ENCODE results near the gene SORBS1. TPM values are rescaled to one million over a fixed set of nuclear protein-coding genes. Genes with fewer than 3 reads are reported as not detected.

The SORBS1 gene
- total and polyA plus RNA-seq, 4 donors: 33.2 to 71.3 (median 44.1) TPM

DNA sequence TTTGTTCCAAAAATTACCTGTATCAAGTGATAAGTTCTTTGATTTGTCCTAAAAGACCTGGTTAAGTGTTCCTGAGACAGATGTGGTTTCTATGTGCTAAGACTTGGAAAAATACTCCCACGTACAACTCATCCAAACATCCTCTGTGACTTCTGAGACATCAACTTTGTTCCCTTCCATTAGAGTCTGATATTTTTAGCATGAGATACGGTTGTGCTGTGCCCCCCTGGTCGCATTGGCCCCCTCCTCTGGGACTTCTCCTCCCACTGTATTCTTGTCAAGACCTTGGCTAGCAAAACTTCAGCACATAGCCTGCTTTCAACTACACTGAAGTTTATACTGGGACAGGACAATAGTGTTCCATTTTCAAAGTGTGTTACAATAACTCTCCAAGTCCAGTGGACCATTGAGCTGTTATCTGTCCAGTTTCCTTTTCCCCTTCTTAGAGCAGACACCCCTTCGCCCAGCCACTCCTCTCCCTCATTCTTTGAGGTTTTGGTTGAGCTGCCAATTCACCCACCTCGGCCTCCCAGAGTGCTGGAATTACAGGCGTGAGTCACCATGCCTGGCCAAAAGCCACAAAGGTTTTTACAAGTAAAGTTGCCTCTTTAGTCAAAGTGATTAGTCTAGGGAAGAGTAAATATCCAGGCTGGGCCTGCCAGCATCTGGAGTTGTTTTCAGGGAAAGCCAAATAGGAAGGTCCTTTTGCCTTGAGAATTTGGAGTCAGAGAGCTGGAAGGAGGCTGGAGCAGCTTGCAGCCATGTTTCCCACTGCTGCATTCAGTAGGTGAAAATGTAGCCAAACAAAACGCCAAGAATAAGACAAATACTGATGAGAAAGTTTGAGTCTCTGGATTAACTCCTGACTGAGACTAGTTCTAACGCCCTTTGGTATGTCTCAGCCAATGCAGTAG lies 252.5 kb downstream of the SORBS1 start:
- 58% methylated on average over 8 of the region's 8 CpGs for WGBS

GRCh38 chr10:95306851-95307250 lies 254.3 kb downstream of the SORBS1 start:
- Histone ChIP-seq H3K36me3 (ENCODE audit: control insufficient read depth in 4 of 4, insufficient read depth in 3 of 4, low read depth in 1 of 4, low read length in 3 of 4) (no peaks in the 10 kb centered on the region), H3K9ac (ENCODE audit: low read depth in 1 of 2, low read length in 2 of 2) (no peak overlapping the region), H3K4me3 (ENCODE audit: low read depth in 1 of 3, low read length in 3 of 3) (no peak overlapping the region), H3K27ac (ENCODE audit: low read depth in 1 of 2, low read length in 2 of 2) (no peak overlapping the region), H3K4me1 (ENCODE audit: control insufficient read depth in 4 of 4, insufficient read depth in 4 of 4, low read length in 3 of 4) (no peaks in the 10 kb centered on the region), H3K27me3 (ENCODE audit: control insufficient read depth in 4 of 4, insufficient read depth in 4 of 4, low read length in 3 of 4) (no peaks in the 10 kb centered on the region), H3K9me3 (ENCODE audit: control insufficient read depth in 4 of 4, low read length in 3 of 4) (no peaks in the 10 kb centered on the region)
- 69% methylated on average over 1 of the region's 1 CpG for WGBS
- no peak for TF ChIP-seq RAD21 (IDR thresholded peaks at IDR 0.05)
- TF ChIP-seq, protein P1, sequence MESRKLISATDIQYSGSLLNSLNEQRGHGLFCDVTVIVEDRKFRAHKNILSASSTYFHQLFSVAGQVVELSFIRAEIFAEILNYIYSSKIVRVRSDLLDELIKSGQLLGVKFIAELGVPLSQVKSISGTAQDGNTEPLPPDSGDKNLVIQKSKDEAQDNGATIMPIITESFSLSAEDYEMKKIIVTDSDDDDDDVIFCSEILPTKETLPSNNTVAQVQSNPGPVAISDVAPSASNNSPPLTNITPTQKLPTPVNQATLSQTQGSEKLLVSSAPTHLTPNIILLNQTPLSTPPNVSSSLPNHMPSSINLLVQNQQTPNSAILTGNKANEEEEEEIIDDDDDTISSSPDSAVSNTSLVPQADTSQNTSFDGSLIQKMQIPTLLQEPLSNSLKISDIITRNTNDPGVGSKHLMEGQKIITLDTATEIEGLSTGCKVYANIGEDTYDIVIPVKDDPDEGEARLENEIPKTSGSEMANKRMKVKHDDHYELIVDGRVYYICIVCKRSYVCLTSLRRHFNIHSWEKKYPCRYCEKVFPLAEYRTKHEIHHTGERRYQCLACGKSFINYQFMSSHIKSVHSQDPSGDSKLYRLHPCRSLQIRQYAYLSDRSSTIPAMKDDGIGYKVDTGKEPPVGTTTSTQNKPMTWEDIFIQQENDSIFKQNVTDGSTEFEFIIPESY (IDR thresholded peaks at IDR 0.05): no peak
- TF ChIP-seq NR2F2 (IDR thresholded peaks at IDR 0.05): no peak
- TF ChIP-seq HNF4A (conservative IDR thresholded peaks at IDR 0.05): no peak
- no peak for TF ChIP-seq JUND (IDR thresholded peaks at IDR 0.05)
- no peak for TF ChIP-seq SP1 (IDR thresholded peaks at IDR 0.05)
- TF ChIP-seq MAX (IDR thresholded peaks at IDR 0.05): no peak
- no peak for TF ChIP-seq GABPA (IDR thresholded peaks at IDR 0.05 in 1 of 2, conservative IDR thresholded peaks at IDR 0.05 in 1 of 2)
- no peak for TF ChIP-seq REST (IDR thresholded peaks at IDR 0.05)
- no peak for TF ChIP-seq CTCF (IDR thresholded peaks at IDR 0.05; ENCODE audit: low read depth, low read length, missing input control)
- no peak for TF ChIP-seq HNF4G (IDR thresholded peaks at IDR 0.05)
- TF ChIP-seq YY1 (IDR thresholded peaks at IDR 0.05): no peak
- TF ChIP-seq, protein P2, sequence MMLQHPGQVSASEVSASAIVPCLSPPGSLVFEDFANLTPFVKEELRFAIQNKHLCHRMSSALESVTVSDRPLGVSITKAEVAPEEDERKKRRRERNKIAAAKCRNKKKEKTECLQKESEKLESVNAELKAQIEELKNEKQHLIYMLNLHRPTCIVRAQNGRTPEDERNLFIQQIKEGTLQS (IDR thresholded peaks at IDR 0.05): no peak
- no peak for DNase-seq (ENCODE audit: low spot score)

More for the DNA sequence above, 252.5 kb downstream of the SORBS1 start:
- Histone ChIP-seq H3K4me3 (ENCODE audit: low read depth in 1 of 3, low read length in 3 of 3) (no peak overlapping the region), H3K27me3 (ENCODE audit: control insufficient read depth in 4 of 4, insufficient read depth in 4 of 4, low read length in 3 of 4) (no peaks in the 10 kb centered on the region), H3K36me3 (ENCODE audit: control insufficient read depth in 4 of 4, insufficient read depth in 3 of 4, low read depth in 1 of 4, low read length in 3 of 4) (peaks cover 0 to 3% (median under 1%) of the 10 kb centered on the region in 4 donors), H3K9ac (ENCODE audit: low read depth in 1 of 2, low read length in 2 of 2) (no peak overlapping the region), H3K9me3 (ENCODE audit: control insufficient read depth in 4 of 4, low read length in 3 of 4) (no peaks in the 10 kb centered on the region), H3K4me1 (ENCODE audit: control insufficient read depth in 4 of 4, insufficient read depth in 4 of 4, low read length in 3 of 4) (no peaks in the 10 kb centered on the region), H3K27ac (ENCODE audit: low read depth in 1 of 2, low read length in 2 of 2) (peak overlapping the region in 1 of 2 donors; percentile 27)
- DNase-seq (ENCODE audit: low spot score): no peak
- TF ChIP-seq JUND (IDR thresholded peaks at IDR 0.05) (peak; percentile 71 to 75), GABPA (IDR thresholded peaks at IDR 0.05 in 1 of 2, conservative IDR thresholded peaks at IDR 0.05 in 1 of 2) (no peak), HNF4G (IDR thresholded peaks at IDR 0.05) (no peak), RAD21 (IDR thresholded peaks at IDR 0.05) (peak in 1 of 2 donors; percentile 4), YY1 (IDR thresholded peaks at IDR 0.05) (peak; percentile 16)

Data from liver (tissue), 9 donors.